GM10847 (cell line): Measurements from ENCODE around the gene MGMT.

Experiments
- POLR2A ChIP-seq: IDR thresholded peaks from 2 replicates; pipeline ENCODE4 v1.6.1; 2011; ENCODE audit not compliant: insufficient read length; ENCODE audit errors: extremely low read depth

The MGMT gene

DNA sequence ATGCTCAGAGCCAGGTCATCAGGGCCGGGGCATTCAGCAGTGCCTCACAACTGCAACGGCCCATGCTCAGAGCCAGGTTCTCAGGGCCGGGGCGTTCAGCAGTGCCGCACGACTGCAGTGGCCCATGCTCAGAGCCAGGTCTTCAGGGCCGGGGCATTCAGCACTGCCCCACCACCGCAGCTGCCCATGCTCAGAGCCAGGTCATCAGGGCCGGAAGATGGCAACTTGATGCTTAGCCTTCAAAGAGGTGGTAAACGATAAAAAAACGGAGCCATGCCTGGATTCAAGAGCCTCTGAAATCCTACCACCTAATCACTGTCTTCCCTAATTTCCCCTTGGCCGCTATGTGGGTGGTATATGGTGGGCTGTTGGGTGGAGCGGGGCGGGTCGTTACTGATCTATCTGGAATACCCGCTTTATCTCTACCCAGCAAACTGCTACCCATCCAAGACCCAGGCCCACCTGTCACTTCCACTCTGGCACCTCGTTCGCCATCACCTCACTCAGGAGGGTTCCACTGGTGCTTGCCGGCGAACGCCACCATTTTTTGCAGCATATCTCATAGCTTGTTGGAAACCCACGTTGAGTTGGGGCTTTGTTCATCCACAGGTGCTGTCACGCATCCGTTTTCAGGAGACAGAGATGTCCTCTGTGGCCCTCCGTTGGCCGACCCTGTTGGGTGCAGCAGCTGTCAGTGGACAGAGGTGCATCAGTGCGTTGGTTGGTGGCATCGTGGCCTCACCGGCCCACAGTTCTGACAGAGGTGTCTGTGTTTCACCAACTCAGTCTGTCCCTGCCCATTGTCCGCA is 275.9 kb downstream of the MGMT start:
- no peak for TF ChIP-seq POLR2A

DNA sequence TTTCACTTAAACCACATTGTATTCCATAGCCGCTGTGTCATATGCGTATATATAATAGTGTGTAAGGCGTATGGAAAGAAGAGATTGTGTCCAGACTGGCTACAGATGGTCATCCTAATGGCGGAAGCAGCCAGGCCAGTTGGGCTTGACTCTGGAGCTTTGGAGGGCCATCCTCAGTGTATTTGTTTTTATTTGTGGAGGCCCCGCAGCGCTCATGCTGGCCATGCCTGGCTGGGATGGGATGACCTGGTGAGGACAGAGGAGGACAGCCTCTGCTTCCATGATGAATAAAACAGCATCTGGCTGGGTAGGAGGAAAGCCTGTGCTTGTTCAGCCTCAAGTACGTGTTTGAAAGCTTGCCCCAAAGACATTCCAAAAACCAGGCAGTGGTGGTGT is 276.7 kb downstream of the MGMT start:
- TF ChIP-seq POLR2A, result no peak

DNA sequence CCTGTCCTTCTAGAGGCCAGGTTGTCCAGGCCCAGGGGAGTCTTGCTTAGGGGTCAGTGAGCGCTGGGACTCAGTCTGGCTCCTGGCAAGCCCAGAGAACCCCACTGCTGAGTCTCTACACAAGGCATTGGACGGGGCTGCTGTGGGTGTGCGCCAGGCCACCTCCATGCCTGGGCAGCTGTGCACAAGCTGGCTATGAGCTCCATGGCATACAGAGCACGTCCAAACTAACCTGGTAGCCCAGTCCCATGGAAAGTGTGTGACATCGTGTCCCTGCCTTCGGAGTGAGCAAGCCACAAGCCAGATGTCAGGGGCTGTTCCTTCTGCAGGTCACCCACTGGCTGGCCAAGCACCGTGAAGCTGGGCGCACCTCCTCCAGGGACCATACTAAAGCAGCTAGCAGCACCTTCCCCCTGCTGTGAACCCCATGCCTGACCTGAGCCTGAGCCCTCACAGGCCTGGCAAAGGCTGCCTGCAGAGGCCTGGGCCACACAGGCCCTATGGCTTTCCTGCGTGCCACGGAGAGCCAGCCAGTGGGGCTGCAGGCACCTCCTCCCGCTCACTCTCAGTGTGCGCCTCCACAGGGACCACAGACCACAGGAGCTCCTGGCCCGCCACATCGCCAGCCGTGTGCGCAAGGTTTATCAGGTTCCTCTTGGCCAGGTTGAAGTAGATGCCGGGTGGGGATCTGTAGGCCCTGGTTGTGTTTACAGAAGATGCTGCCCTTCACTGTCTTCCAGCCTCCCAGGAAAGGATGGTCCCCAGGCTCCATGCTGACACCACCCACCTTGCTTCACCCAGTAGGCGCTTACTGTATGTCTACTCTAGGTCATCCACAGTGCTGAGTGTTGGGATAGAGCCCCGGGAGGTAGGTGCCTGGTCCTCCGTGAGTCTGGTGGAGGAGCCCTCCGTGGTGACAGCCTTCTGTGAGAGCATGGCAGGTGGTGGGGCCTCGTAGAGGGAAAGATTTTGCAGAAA is 277.4 kb downstream of the MGMT start:
- TF ChIP-seq POLR2A, result no peak

DNA sequence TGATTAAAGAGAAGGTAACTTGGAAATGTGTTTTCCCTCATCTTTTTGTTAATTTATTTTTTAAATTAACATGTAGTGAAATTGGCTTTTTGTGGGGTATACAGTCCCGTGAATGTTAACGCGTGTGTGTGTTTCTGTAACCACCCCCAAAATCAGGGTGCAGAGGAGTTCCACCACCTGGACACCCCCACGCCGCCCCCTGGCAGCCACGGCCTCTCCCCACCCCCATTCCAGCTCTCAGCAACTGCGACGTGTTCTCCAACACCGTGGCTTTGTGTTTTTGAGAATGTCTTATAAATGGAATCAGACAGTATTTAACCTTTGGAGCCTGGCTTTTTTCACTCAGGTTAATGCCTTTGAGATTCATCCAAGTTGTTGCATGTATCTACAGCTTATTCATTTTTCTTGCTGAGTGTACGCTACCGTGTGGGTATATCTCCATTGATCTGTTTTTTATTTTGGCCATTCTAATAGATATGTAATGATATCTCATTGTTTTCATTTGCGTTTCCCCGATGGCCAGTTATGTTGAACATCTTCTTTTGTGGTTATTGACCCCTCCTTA is 278.2 kb downstream of the MGMT start:
- TF ChIP-seq POLR2A, result no peak

DNA sequence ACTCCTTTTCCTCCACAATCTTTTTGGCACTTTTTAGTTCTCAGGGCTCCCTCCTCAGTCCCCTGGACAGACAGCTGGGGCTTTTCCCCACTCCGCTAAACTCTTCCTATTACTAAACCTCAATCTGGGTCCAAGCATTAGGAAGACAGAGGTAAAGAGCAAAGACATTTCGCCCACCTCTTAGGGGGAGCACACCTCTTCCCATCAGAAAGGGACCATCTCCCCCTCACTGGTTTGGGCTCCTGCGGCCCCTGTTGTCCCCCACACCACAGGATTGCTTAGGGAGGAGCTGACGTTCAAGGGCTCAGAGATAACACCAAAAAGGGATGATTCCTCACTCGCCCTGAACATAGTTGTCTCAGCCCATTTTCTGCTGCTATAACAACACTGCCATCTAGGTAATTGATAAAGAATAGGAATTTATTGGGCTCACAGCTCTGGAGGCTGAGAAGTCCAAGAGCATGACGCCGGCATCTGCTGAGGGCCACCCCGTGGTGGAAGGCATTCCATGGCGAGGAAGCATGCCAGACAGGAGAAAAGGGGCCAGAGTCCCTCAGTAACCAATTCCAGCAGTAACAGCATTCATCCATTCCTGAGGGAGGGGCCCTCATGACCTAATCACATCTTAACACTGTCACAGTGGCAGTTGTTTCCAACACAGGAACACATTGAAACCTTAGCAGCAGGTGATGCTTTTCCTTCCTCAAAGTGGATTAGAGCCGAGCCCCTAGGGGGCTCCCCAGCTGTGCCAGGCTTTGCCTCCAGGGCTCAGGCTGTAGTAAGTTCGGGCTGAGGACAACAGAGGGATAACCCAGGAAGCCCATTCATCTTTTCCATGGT is 287.4 kb downstream of the MGMT start:
- no peak for TF ChIP-seq POLR2A

DNA sequence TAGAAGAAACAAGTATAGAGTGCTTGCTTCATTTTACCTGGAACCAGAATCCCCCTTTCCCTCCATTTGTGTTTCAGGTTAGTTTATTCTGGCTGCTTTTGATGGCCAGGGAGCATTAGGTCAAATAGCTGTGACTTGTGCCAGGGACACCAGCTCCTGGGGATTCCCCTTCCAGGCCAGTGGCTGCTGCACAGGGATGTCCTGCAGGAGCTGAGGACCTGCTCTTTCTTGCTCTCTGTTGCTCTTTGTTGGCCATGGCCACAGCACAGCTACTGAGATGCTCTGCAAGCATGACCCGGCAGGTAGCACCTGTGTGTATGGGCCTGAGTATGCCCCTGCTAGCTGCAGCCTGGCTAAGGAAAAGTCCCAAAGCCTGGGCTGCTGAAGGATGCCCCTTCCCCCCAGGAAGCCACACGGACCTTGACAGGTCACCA is 288.1 kb downstream of the MGMT start:
- TF ChIP-seq POLR2A, result no peak

DNA sequence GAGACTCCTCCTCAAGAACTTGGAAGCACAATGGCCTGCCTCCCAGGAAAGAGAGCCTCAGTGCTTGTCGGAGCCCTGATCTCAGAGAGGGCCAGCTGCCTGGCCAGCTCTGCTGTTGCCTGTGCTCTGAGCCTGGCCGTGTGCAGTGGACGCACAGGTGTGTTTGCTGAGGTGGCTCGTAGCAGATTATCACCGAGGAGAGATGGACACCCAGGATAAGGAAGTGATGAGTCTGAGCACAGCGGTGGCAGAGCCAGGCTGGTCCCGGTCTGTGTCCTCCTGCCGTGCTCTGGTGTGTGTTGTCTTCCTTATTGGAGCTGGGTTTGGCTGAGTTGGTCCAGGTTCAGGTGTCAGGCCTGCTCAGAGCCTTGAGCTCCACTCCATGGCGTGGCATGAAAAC is 288.6 kb downstream of the MGMT start:
- no peak for TF ChIP-seq POLR2A

DNA sequence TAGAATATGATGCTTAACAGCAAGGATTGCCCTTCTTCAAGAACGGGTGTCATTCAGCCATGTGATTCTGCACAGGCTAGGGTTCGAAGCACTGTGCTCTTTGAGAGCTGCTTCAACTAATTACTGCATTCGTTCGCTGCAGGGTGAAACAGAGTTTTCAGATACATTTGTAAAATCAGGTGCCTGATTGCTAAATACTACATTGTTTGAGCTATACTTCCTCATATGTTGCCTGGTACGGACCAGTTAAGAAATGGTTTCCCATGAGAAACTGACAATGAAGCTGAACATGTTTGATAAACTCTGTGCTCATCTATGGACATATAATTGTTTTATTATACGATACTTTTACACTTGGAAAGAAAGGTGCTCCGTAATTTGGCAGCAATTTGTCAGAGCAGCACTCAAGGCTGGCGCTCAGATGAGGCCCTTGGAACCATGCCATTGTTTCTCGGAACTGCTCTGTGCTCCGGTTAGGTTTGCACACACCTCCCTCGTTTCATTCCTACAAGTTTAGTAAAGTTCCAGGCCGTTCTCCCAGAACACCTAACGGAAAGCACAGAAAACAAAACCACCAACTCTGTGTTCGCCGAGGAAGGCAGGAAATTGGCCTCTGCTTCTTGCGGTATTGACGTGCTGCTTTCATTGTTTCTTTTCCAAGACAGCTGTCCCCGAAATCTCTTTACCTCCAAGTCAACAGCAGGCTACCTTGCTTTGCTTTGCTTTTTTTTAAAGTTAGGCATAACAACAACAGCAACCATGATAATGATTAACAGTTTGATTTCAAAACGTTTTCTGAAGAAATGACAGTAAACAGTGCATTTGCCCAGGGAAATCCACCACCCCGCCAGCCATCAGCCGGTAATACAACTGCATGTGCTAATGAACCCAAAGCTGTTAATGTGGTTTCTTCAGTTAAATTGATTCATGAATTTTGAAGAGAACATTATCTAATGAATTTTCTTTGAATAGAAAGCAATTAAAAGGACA is 290.2 kb downstream of the MGMT start:
- TF ChIP-seq POLR2A, result no peak

DNA sequence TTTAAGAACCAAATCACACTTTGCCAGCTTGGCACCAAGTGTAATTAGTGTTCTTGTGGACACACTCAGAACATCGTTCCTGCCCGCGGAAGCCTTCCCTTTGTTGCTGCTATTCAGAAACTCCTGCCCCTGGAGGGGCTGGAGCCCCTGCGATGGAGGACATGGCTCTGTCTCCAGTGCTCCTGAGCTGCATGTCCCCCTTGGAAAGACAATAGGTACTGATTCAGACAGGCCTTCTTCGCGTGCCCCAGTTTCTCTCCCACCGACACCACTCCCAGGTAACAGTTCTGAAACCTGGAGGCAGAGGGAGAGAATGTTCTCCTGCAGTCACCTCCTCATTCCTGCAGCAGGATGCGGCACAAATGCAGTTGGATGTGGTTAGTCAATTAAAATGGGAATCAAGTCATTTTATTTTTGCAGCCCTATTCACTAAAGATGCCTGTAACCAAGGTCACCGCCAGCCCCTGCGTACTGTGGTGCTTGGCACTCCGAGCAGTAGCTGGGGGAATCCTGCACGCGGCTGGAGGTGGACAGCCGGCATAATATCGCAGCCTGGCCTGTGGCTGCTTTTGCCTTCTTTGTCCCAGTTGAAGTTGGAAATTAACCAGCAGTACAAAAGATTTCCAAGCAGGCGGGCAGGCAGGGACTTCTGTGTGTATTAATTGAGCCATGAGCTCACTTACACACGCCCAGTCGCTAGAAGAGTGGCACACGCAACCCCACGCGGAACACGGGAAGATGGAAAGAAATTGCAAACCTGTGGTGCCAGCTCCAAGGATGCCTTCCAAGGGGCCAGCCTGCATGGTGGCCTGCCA is 291.4 kb downstream of the MGMT start:
- no peak for TF ChIP-seq POLR2A

DNA sequence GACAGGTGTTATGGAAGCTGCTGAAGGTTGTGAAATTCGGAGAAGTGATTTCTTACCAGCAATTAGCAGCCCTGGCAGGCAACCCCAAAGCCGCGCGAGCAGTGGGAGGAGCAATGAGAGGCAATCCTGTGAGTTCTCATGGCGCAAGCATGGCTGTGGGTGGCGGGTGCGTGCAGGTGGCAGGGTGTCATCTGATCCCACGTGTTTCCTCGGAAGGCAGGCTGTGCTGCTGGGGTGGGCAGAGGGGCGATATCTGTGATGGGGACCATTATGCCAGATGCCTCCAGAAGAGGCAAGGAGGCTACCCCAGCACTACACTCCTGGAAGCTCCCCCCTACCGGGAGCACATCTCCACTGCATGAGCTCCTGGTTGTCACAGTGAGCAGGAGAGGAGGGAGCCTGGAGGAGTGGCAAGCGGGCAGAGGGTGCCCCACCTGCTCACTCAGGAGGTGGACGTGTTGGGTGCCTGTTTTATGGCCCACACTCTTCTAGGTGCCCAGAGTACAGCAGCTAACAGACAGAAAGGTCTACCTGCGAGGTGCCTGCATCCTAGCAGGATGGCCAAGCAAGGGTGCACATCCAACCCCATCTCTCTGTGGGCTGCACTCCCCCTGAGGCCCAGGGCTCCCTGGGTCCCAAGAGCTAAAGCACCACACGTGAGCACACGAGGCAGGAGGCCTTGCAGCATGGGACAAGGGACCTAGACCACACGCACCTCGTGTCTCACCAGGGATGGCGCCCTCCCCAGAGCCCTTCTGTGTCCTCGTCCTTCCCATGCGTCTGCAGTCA is 292.4 kb downstream of the MGMT start:
- TF ChIP-seq POLR2A, result no peak

DNA sequence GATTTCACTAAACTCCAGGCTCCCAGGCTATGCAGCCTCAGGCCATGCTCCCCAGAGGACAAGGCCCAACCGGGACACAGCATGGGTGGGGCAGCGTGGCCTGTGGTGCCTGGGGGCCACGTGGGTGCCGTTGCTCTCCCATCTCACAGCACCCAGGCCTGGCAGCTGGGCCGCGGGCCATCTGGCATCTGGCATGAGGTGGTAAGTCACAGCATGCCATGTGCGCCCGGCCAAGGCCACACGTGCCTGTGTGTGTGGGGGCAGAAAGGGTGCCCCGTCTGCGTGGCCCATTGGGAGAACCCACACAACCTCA is 292.9 kb downstream of the MGMT start:
- TF ChIP-seq POLR2A, result no peak

DNA sequence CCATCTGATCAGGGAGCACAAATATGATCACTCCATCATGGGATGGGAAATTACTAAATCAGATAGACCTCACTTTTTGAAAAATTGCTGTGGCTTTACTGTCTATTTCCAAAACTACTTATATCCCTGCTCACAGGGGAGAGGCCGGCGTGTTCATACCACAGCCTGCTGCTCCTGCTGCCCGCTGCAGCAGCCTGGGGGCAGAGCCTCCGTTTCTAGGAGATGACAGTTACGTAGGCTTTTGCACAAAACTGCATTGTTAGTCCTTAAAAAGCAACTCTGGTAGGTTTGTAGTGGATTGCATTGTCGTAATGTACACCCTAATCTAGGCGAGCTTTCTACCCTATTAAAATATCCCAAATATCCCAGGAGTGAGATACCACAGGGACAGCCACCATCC is 293.4 kb downstream of the MGMT start:
- no peak for TF ChIP-seq POLR2A
